Measurements from ENCODE around the gene TPK1.

- TF ChIP-seq, protein P1, sequence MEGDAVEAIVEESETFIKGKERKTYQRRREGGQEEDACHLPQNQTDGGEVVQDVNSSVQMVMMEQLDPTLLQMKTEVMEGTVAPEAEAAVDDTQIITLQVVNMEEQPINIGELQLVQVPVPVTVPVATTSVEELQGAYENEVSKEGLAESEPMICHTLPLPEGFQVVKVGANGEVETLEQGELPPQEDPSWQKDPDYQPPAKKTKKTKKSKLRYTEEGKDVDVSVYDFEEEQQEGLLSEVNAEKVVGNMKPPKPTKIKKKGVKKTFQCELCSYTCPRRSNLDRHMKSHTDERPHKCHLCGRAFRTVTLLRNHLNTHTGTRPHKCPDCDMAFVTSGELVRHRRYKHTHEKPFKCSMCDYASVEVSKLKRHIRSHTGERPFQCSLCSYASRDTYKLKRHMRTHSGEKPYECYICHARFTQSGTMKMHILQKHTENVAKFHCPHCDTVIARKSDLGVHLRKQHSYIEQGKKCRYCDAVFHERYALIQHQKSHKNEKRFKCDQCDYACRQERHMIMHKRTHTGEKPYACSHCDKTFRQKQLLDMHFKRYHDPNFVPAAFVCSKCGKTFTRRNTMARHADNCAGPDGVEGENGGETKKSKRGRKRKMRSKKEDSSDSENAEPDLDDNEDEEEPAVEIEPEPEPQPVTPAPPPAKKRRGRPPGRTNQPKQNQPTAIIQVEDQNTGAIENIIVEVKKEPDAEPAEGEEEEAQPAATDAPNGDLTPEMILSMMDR (conservative IDR thresholded peaks at IDR 0.05 in 1 of 2, IDR thresholded peaks at IDR 0.05 in 1 of 2; ENCODE audit: low read depth in 1 of 2, low read length in 2 of 2): no peak
- TF ChIP-seq EZH2 (IDR thresholded peaks at IDR 0.05; ENCODE audit: low read length, missing control alignments): no peak
Observed at GRCh38 chr7:144565586-144565985, 270.3 kb downstream of the TPK1 start.
